GM12801 (cell line): ENCODE measurements around the gene GRM8.

ENCODE experiments used
- CTCF ChIP-seq: IDR thresholded peaks from one replicate; pipeline ENCODE4 v1.5.1; 2011; ENCODE audit warnings: control low read depth; ENCODE audit not compliant: insufficient read length; ENCODE audit errors: extremely low read depth

The GRM8 gene

GRCh38 chr7:126993626-126994213 is 259.0 kb downstream of the GRM8 start:
- no peak for TF ChIP-seq CTCF

GRCh38 chr7:126988022-126988421 is 264.7 kb downstream of the GRM8 start:
- TF ChIP-seq CTCF = no peak

- no peak for TF ChIP-seq CTCF
Measured at GRCh38 chr7:126979722-126980121, 273.0 kb downstream of the GRM8 start.

GRCh38 chr7:126978865-126979264 is 273.9 kb downstream of the GRM8 start:
- TF ChIP-seq CTCF = no peak

DNA sequence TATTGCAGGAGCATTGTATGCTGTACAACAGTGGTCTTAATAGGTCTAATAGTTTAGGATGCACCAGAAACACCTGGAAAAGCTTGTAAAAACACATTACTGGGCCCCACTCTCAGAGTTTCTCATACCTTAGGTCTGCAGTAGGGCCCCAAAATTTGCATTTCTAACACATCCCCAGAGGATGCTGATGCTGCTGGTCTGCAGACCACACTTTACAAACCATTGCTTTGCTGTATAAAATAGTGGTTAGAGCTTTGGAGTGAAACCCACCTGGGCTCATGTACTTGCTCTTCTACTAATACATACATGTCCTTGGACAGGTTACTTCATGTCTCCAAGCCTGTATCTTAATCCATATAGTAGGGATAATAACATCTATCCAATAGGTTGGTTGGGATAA is 279.7 kb downstream of the GRM8 start:
- TF ChIP-seq CTCF = no peak

- no peak for TF ChIP-seq CTCF
Measured at GRCh38 chr7:126972571-126972970, 280.2 kb downstream of the GRM8 start.

- no peak for TF ChIP-seq CTCF
Measured at GRCh38 chr7:126959649-126960048, 293.1 kb downstream of the GRM8 start.

DNA sequence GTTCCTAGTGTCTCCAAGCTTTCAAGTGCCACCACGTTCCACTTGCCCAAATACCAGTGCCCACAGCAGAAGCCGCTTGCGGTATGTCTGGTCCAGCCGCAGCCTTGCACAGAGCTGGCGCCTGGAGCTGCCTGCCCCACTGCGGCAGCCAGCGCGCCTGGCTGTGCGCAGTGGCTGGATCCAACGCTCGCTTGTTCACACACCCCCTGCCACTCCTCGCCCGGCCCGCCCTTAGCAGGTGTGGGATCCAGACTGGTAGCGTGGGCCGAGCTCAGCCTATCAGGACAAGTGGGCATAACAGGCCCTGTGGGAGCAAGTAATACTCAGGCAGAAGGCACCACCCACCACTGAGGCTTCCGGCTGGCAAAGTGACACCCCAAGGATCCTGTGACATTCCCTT is 294.4 kb downstream of the GRM8 start:
- TF ChIP-seq CTCF = no peak
